Measurements from ENCODE around the gene TSPO2. TPM values are rescaled to one million over a fixed set of nuclear protein-coding genes. Genes with fewer than 3 reads are reported as not detected.

TSPO2 gene
- total RNA-seq, 1 experiment from 2014 or later, result not detected

DNA sequence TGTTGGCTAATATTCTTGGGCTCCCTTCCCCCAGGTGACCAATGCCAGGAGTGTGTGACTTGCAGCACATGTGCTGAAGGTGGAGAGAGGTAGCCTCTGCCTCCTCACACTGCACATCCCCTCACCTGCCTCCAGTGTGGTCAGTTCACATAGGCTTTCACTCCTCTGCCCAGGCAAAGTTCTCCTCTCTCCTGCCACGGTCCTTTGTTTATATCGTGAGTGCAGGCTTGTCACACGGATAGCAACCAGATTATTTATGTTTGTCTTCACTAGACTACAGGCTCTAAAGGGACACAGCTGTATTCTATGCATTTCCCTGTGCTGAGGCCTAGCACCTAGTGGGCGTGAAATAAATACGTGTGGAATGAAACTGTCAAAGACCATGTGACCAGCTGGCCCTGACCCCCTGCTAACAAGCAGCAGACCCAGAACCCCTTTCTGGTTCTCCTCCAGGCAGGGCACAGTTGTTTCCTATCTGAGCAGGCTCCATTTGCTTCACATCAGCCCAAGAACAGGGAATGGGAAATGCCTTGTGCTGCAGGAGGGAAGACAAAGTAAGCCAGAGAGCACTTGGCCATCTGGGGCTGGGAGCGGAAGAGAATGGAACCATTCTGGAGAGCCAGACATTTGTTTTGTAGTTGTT lies 45.6 kb upstream of the TSPO2 start:
- H3K4me3 ChIP-seq (replicated peaks in 1 of 2; ENCODE audit: low read depth in 1 of 2, low read length in 2 of 2), result peak overlapping the region in 1 of 2 experiments; percentile 38; a peak in 2 of 4 replicates
- no peaks in the 10 kb centered on the region for H4K20me1 ChIP-seq (ENCODE audit: insufficient read depth)
- ATAC-seq (peak; percentile 35), DNase-seq (ENCODE audit: low read depth, low spot score) (no peak)
- ChIA-PET POLR2A (no interaction called here), RAD21 (ENCODE audit: low non-redundant PET in 1 of 2, low total read pairs in 2 of 2, uncharacterized antibody in 2 of 2, unreplicated experiment in 2 of 2) (no interaction called here), CTCF (no interaction called here)
- peak overlapping the region; percentile 79 for H3K27ac ChIP-seq (ENCODE audit: low read depth, low read length)
- H3K36me3 ChIP-seq (ENCODE audit: control insufficient read depth in 1 of 2, insufficient read depth in 2 of 2, low read length in 2 of 2), result no peaks in the 10 kb centered on the region
- H3K4me2 ChIP-seq (ENCODE audit: low read length), result peak overlapping the region; percentile 80
- peak overlapping the region; percentile 24 for H2AFZ ChIP-seq (ENCODE audit: low read depth, low read length, poor library complexity, severe bottlenecking)
- no TSS peak for BruUV-seq (replicated peaks)
- H3K79me2 ChIP-seq (ENCODE audit: insufficient read depth, low read length), result no peaks in the 10 kb centered on the region
- H3K4me1 ChIP-seq (ENCODE audit: control insufficient read depth in 1 of 2, insufficient read depth in 2 of 2, low read length in 2 of 2), result peaks cover 30 to 47% of the 10 kb centered on the region in 2 experiments
- intact Hi-C loops (cut with micrococcal nuclease), result no loop called here
- TF ChIP-seq SIN3A (IDR thresholded peaks at IDR 0.05; ENCODE audit: low read depth) (no peak), POLR2A (IDR thresholded peaks at IDR 0.05; ENCODE audit: borderline replicate concordance, extremely low read depth, insufficient read depth, insufficient read length) (no peak), EGR1 (IDR thresholded peaks at IDR 0.05; ENCODE audit: low read depth) (no peak), CBX3 (IDR thresholded peaks at IDR 0.05; ENCODE audit: low read depth) (no peak), EZH2 (IDR thresholded peaks at IDR 0.05) (no peak), FOSL1 (IDR thresholded peaks at IDR 0.05; ENCODE audit: low read depth) (no peak), ELF1 (IDR thresholded peaks at IDR 0.05; ENCODE audit: borderline replicate concordance, low read depth) (no peak), ZNF274 (IDR thresholded peaks at IDR 0.05; ENCODE audit: low read depth, low read length) (no peak), RAD21 (IDR thresholded peaks at IDR 0.05; ENCODE audit: low read depth) (no peak), SRF (IDR thresholded peaks at IDR 0.05; ENCODE audit: low read depth) (no peak), EZH2phosphoT487 (IDR thresholded peaks at IDR 0.05; ENCODE audit: borderline replicate concordance) (no peak), SP1 (IDR thresholded peaks at IDR 0.05; ENCODE audit: low read depth) (no peak), YY1 (IDR thresholded peaks at IDR 0.05; ENCODE audit: extremely low read depth, insufficient replicate concordance, low read depth, low read length) (no peak), JUND (IDR thresholded peaks at IDR 0.05) (no peak)
- TF ChIP-seq, protein P1, sequence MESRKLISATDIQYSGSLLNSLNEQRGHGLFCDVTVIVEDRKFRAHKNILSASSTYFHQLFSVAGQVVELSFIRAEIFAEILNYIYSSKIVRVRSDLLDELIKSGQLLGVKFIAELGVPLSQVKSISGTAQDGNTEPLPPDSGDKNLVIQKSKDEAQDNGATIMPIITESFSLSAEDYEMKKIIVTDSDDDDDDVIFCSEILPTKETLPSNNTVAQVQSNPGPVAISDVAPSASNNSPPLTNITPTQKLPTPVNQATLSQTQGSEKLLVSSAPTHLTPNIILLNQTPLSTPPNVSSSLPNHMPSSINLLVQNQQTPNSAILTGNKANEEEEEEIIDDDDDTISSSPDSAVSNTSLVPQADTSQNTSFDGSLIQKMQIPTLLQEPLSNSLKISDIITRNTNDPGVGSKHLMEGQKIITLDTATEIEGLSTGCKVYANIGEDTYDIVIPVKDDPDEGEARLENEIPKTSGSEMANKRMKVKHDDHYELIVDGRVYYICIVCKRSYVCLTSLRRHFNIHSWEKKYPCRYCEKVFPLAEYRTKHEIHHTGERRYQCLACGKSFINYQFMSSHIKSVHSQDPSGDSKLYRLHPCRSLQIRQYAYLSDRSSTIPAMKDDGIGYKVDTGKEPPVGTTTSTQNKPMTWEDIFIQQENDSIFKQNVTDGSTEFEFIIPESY (IDR thresholded peaks at IDR 0.05; ENCODE audit: extremely low read depth, insufficient replicate concordance, low read length), result no peak
- TF ChIP-seq, protein P2, sequence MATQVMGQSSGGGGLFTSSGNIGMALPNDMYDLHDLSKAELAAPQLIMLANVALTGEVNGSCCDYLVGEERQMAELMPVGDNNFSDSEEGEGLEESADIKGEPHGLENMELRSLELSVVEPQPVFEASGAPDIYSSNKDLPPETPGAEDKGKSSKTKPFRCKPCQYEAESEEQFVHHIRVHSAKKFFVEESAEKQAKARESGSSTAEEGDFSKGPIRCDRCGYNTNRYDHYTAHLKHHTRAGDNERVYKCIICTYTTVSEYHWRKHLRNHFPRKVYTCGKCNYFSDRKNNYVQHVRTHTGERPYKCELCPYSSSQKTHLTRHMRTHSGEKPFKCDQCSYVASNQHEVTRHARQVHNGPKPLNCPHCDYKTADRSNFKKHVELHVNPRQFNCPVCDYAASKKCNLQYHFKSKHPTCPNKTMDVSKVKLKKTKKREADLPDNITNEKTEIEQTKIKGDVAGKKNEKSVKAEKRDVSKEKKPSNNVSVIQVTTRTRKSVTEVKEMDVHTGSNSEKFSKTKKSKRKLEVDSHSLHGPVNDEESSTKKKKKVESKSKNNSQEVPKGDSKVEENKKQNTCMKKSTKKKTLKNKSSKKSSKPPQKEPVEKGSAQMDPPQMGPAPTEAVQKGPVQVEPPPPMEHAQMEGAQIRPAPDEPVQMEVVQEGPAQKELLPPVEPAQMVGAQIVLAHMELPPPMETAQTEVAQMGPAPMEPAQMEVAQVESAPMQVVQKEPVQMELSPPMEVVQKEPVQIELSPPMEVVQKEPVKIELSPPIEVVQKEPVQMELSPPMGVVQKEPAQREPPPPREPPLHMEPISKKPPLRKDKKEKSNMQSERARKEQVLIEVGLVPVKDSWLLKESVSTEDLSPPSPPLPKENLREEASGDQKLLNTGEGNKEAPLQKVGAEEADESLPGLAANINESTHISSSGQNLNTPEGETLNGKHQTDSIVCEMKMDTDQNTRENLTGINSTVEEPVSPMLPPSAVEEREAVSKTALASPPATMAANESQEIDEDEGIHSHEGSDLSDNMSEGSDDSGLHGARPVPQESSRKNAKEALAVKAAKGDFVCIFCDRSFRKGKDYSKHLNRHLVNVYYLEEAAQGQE (IDR thresholded peaks at IDR 0.05; ENCODE audit: low read depth), result no peak
- TF ChIP-seq, protein P3, sequence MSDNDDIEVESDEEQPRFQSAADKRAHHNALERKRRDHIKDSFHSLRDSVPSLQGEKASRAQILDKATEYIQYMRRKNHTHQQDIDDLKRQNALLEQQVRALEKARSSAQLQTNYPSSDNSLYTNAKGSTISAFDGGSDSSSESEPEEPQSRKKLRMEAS (IDR thresholded peaks at IDR 0.05), result no peak
- TF ChIP-seq, protein P4, sequence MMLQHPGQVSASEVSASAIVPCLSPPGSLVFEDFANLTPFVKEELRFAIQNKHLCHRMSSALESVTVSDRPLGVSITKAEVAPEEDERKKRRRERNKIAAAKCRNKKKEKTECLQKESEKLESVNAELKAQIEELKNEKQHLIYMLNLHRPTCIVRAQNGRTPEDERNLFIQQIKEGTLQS (IDR thresholded peaks at IDR 0.05), result no peak
- H3K9me2 ChIP-seq (ENCODE audit: insufficient read depth), result no peaks in the 10 kb centered on the region
- H3K9ac ChIP-seq (ENCODE audit: low read length), result peak overlapping the region; percentile 47
- no peaks in the 10 kb centered on the region for H3K27me3 ChIP-seq (ENCODE audit: insufficient read depth, low read length)
- H3K9me3 ChIP-seq (ENCODE audit: control insufficient read depth in 1 of 2, insufficient read depth in 1 of 2, low read depth in 1 of 2, low read length in 2 of 2), result no peaks in the 10 kb centered on the region
